Endothelial cell of umbilical vein (primary cell): ENCODE data around the gene YAP1.

Experiments
- MYC ChIP-seq: IDR thresholded peaks from one replicate; pipeline ENCODE4 v1.6.1; 2011; ENCODE audit warnings: mild to moderate bottlenecking, low read depth, low read length
- TF ChIP-seq, protein P1 (sequence below), 2 donors: IDR thresholded peaks; 1 replicate in 1 of 2; 2 replicates in 1 of 2; pipeline ENCODE4 v1.5.1; 2011; ENCODE audit warnings: low read length in 2 of 2, mild to moderate bottlenecking in 2 of 2, moderate library complexity in 2 of 2, control low read depth in 1 of 2, inconsistent platforms in 1 of 2, low read depth in 1 of 2; ENCODE audit not compliant: insufficient read depth in 1 of 2; ENCODE audit errors: extremely low read depth in 1 of 2

DNA sequence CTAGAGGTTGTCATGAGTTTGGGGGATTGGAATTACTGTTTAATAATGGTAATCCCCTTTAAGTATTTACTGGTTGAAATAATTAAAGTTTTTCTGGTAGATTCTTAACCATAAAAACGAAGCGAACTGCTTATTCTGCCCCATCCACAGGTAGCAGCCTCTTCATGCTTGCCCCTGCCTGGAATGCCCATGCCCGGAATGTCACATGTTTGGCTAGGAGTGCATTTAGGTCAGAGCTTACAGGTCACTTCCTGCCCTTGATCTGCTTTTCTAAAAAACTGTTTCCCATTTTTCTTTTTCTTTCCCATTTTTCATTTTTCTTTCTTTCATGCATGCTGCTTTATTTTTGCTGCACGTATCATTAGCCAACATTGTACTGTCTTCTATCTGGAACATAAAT is 69.1 kb downstream of the YAP1 start:
- TF ChIP-seq MYC: no peak
- TF ChIP-seq, protein P1, sequence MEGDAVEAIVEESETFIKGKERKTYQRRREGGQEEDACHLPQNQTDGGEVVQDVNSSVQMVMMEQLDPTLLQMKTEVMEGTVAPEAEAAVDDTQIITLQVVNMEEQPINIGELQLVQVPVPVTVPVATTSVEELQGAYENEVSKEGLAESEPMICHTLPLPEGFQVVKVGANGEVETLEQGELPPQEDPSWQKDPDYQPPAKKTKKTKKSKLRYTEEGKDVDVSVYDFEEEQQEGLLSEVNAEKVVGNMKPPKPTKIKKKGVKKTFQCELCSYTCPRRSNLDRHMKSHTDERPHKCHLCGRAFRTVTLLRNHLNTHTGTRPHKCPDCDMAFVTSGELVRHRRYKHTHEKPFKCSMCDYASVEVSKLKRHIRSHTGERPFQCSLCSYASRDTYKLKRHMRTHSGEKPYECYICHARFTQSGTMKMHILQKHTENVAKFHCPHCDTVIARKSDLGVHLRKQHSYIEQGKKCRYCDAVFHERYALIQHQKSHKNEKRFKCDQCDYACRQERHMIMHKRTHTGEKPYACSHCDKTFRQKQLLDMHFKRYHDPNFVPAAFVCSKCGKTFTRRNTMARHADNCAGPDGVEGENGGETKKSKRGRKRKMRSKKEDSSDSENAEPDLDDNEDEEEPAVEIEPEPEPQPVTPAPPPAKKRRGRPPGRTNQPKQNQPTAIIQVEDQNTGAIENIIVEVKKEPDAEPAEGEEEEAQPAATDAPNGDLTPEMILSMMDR (IDR thresholded peaks at IDR 0.05; ENCODE audit: extremely low read depth in 1 of 2, insufficient read depth in 1 of 2, low read depth in 1 of 2, low read length in 2 of 2): no peak
